GM08714 (cell line): ENCODE results near the gene IMP3.

Source experiments
- H3K4me3 ChIP-seq: fragments of 200-500 bp; sonication (Bioruptor generic); 2 replicates; pipeline ENCODE4 v1.5.1; 2014; ENCODE audit warnings: mild to moderate bottlenecking, low read length, inconsistent platforms
- ZNF274 ChIP-seq: IDR thresholded peaks from 2 replicates; pipeline ENCODE4 v1.6.1; 2012; ENCODE audit warnings: mild to moderate bottlenecking, low read depth, low read length

IMP3 gene

DNA sequence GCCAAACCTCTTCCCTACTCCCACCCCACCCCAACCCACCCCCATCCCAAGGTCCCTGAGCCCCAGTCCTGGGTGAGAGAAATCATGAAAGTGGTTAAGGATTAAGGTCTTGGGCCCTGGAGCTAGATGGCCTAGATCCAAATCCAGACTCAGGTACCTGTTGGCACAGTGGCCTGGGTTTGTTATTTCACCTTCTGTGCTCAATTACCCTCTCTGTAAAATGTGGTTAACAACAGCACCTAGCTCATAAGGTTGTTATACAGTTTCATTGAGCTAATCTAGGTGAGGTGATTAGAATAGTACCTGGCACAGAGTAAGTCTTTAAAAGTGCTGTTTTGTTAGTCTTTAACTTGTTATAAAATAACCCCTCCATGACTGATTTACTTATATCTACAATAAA, 8.1 kb downstream of the IMP3 start:
- no peak overlapping the region for H3K4me3 ChIP-seq
- TF ChIP-seq ZNF274: no peak

DNA sequence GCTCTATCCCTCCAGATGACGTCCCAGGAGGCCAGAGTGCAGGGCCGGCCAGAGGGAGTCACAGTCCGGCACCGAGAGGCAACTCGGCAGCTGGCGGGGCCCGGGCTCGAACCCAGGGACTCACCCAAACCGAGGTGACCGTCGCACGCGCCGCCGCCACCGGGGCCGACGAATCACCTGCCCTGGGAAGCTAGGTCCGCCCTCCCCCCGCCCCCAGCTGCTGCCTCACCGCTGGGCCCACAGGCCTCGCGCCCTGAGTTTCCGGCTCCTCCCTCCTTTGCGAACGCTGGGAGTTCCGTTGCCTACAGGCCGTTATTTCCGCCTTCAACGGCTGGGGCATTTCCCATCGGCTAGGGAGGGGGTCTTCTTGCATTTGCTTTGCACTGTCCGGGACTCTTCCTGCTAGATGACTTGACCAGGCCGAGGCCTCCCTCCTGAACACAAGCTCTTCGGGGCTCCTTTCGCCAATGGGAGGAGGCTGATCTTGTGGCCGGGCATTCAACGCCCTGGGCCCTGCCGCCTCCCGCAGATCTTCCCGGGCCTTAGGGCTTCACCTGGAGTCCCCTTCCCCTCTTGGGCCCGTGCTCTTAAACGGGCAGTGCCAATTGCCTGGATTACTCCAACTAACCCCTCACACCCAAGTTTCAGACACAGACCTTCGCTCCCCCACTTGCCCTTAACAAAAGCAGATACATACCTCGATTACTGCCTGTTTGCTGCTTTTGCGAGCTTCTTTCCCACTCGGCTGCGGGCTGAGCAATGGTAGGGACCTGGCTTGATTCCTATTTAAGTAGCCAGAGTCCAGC, 14.3 kb downstream of the IMP3 start, which contains the start of gene SNUPN:
TSS of gene SNUPN (minus strand) at position 184 of the 806 bp plus-strand sequence. CDS start 4,674 bp downstream, outside the sequence.
- no peak for TF ChIP-seq ZNF274
- peak within 1 kb of the TSS; percentile 91 for H3K4me3 ChIP-seq

DNA sequence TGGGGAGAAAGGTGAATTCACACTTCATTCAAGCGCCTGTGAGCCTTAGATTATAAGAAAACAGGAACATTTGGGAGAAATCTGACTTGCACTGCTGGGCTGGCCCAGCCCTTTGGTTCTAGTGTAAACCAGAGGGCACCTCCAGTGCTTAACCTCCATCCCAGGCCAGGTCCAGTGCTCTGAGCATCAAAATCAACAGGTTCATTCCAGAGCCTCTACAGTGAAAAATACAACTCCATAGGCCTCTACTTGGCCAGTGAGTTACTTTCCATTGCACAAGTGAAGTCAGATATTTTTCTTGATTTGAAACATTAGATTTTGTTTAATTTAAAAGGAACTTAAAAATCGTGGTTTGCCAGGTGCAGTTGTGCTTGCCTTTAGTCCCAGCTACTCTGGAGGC, 17.5 kb downstream of the IMP3 start:
- TF ChIP-seq ZNF274: no peak
- H3K4me3 ChIP-seq: no peak overlapping the region

DNA sequence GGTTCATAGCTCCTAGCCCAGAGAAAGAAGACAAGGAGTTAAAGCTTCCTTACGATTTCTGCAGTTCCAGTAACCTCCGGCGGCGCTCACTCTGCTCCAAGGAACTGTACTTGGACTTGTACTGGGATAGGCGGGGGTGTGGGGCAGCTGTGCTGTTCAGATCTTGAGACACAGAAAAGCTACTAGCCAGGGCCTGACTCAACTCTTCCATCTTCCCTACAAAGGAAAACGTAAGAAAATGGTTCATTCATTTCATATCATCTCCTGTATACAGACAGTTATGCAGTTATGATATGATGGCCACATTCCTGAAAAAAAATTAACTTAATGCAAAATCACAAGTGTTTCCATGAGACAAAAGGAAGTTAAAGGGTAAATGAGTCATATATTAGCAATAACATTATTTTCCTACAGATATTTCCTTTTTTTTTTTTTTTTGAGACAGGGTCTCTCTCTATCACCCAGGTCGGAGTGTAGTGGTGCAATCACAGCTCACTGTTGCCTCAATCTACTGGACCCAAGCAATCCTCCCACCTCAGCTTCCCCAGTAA, 19.1 kb downstream of the IMP3 start:
- no peak for TF ChIP-seq ZNF274
- H3K4me3 ChIP-seq: no peak overlapping the region

DNA sequence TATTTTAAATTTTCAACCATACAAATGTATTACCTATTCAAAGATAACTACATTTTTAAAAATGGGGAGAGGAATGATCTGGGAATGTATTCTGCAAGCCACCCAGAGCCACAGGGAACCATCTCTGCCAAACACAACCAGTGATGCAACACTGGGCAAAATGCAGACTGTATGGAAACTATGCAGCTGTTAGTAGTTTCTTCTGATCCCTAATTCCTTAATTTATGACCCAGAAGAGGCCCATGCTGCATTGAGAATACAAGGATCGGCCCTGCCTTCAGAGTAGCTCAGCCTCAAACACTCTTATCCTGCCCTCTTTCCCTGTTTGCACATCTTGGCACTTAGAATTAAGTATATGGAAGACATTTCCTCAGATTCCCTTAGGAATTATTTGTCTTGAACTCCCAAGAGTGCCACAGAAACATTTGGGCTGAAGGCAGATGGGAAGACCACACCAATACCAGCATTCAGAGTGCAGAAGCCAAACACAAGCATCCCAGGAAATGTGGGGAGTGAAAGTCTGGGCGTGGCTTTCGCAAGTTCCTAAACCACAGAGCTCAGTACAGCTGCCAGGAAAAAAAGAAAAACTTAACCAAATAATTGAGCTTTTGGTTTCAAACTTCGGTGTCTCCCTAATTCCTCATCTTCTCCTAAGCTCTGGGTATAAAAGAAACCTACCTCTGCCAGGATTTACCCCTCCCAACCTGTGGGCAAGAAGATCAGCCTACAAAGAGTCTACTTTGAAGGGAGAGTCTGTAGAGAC, 19.8 kb downstream of the IMP3 start:
- no peak for TF ChIP-seq ZNF274
- H3K4me3 ChIP-seq: no peak overlapping the region

DNA sequence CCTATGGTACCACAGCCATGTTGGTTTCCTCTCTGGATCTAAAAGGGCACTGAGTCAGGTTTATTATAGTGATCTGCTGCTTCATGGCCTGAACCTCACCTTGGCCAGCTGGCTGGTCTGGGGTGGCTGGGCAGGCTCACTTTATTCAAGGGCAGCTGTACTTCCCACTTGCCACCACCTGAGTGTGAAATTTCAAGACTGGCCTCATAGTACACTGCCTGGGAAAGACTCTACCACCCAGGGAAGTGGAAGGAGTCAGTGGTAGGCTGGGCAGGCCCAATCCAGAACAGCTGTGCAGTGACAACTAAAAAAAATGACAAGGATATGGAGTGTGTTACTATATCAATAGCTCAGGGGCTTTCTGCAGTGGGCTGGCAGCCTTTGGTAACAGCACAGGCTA, 23.3 kb downstream of the IMP3 start:
- no peak overlapping the region for H3K4me3 ChIP-seq
- no peak for TF ChIP-seq ZNF274

DNA sequence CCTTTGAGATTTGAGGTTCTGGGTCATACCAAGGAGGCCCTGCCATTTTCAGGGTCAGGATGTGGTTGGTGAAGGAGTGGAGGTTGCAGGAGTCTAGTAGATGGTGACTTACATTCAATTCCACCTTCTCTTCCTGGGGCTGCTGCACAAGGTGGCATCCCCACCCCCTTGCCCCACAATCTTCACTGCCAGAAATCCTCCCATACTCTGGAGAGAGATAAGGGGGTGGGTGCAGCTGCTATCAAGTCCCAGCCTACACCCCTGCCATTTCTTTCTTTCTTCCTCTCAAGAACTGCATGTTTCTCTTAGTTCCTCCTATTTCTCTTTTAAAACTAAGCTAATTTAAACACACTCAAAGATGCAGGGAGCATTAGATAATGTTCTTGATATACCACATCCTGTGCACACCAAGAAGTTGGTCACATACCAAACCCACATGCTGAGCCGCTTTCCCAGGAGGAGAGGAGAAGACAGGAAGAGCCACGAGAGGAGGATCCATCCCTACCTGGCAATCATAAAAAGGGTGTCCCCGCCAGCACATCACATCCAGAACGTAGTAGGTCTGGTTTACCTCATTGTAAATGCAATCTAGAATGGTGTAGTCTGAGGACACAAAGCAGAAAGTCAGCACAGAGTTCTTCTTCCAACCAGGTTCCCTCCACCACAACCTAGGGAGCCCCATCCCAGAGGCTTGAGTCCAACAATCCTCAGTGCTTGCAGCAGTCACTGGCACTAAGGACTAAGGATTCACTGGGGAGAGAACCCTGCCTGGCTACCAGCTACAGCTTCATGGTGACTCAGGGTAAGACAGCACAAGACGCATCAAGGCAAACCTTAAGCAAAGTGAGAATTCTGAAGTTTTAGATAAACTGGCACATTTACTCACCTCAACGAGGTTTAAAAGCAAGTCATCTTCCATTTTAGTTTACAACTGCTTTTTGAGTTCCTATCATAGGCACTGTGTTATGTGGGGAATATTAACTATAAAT, 33.0 kb downstream of the IMP3 start:
- H3K4me3 ChIP-seq: no peak overlapping the region
- no peak for TF ChIP-seq ZNF274

DNA sequence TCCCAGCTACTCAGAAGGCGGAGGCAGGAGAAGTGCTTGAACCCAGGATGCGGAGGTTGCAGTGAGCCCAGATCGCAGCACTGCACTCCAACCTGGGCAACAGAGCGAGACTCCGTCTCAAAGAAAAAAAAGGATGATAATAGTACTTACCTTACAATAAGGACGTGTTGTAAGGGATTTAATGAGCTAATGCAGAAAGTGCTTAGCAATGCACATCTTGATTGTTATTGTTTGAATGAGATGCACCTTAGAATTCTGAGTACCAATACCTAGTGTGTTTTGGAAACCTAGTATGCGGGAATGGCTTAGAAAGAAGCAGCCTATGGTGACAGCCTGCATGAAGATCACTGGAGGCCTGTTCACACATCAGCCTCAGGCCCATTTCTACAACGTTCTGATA, 34.0 kb downstream of the IMP3 start:
- no peak for TF ChIP-seq ZNF274
- no peak overlapping the region for H3K4me3 ChIP-seq

DNA sequence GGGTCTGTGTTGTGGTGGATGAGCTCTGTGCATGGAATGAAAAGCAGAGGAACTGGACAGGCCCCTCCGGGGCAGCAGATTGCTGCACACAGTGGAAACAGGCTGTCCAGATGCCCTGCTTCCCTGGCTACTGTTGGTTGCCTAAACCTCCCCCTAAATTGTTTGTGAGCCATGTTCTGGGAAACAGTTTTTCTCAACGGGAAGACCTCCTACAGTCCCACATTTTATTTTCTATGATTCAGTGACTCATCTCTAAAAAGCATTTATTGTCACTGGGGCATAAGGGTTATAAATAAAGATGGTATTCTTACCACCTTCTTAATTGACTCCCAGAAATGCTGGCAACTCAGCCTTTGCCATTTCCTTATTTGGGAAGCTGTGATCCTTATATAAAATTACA, 40.6 kb downstream of the IMP3 start:
- no peak for TF ChIP-seq ZNF274
- no peak overlapping the region for H3K4me3 ChIP-seq

DNA sequence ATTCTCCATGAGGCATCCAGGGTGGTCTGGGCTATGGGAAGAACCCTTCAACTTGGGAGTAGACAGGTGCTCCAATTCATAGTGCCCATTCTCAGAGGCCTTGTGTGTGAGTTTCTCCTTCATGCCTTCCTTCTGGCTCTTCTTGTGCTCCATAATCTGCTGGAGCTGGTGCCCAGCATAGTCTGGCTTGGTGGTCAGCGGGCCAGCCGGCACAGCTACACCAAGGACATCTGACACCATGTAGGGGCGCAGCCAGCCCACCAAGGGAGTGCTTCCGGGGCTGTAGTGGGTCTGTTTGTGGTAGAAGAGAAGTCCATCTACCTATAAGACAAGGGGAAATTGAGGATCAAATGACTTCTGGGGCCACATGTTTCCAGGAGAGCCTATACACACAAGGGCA, 41.7 kb downstream of the IMP3 start:
- H3K4me3 ChIP-seq: no peak overlapping the region
- TF ChIP-seq ZNF274: no peak

DNA sequence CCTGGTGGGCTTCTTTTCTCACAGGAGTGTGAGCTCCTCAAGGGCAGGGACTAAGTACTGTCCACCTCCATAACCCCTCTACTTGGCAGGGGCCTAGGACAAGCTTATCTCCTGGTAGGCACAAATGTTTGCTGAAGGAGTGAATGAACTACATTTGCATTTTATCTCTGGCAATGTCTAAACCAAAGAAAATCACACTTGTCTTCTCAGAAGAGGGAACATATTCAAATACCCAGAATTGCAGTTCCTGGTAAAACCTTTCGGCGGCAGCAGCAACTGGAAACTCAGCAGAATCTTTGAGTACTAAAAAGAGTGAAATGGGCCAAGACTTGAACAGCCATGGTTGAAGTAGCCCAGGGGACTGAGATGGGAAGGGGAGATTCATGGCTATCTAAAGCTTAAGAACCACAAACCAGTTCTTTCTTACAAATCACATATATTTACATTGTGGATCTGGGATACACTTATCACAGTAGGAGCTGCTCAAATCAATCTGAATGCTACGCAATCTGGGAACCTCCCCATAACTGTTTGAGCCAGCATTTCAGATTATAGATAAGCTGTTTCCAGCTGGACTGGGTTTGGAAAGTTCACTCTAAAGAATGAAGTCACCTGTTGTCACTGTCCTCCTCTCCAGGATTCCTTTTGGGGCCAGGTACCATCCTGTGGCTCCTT, 42.2 kb downstream of the IMP3 start:
- H3K4me3 ChIP-seq: no peak overlapping the region
- TF ChIP-seq ZNF274: no peak

DNA sequence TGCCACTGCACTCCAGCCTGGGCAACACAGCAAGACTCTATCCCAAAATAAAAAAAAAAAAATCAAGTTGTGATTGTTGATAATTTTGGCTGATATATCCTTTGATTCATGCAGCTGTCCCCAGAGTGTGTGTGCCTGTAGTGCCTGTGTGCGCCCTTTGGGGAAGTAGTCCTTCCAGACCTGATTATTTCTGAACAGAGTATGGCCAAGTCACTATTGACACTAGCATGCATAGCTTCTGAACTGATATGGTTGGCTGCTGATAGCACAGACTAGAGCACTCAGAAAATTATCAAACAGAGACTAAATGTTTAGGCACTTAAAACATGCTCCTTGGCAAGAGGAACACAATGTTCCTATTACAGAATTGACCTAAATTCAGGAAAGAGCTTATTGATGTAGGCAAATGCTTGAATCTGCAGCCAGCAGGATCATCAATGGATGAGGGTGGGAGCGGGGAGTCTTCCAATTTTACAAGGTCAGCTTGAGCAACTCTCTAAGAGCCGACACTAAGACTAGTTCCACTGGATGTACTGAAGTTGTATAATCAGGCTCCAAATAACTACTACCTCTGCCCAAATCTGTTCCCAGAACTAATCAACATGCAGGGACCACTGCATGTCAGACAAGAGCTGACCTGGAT, 43.2 kb downstream of the IMP3 start:
- no peak for TF ChIP-seq ZNF274
- H3K4me3 ChIP-seq: no peak overlapping the region

DNA sequence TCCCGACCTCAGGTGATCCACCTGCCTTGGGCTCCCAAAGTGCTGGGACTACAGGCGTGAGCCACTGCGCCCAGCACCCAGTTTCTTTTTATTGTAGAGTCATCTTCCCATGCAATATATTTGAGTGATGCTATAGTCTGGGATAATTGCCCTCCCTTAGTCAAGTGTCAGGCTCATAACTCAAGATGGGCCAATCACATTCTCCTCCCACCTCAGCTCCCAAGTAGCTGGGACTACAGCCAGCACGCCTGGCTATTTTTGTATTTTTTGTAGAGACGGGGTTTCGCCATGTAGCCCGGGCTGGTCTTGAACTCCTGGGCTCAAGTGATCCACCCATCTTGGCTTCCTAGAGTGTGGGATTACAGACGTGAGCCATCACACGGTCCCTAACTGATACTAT, 45.7 kb downstream of the IMP3 start:
- TF ChIP-seq ZNF274: no peak
- no peak overlapping the region for H3K4me3 ChIP-seq
